HFFc6 (cell line): ENCODE results near the gene NEK6. TPM values are rescaled to one million over a fixed set of nuclear protein-coding genes. Genes with fewer than 3 reads are reported as not detected.

Experiments used
- DNase-seq: peaks from one replicate; pipeline ENCODE4 v3.0.0-alpha.2; 2018
- H3K27ac Mint-ChIP-seq: 2 replicates; pipeline ENCODE4 v1.8.0; 2020; ENCODE audit warnings: mild to moderate bottlenecking, mixed read lengths
- H3K27me3 Mint-ChIP-seq: 2 replicates; pipeline ENCODE4 v1.8.0; 2021; ENCODE audit warnings: mild to moderate bottlenecking, moderate library complexity, mixed read lengths; ENCODE audit not compliant: insufficient read depth
- H3K36me3 Mint-ChIP-seq: 2 replicates; pipeline ENCODE4 v1.8.0; 2021; ENCODE audit warnings: low read depth, mixed read lengths
- H3K4me1 Mint-ChIP-seq: 2 replicates; pipeline ENCODE4 v1.8.0; 2020; ENCODE audit warnings: low read depth, mixed read lengths
- H3K4me3 Mint-ChIP-seq: 2 replicates; pipeline ENCODE4 v1.8.0; 2020; ENCODE audit warnings: mild to moderate bottlenecking, moderate library complexity, mixed read lengths
- H3K9me3 Mint-ChIP-seq: 2 replicates; pipeline ENCODE4 v1.8.0; 2020; ENCODE audit warnings: mild to moderate bottlenecking, mixed read lengths
- CTCF ChIP-seq: fragments of 200-600 bp; sonication (generic); IDR thresholded peaks from 2 replicates; pipeline ENCODE4 v1.5.0; 2021; ENCODE audit warnings: antibody characterized with exemption, mild to moderate bottlenecking
- total RNA-seq, 6 experiments: library from RNA; stranded (reverse); fragmentation: NEBNext Ultra II Directional; extraction: Animal tissue kit (Norgen Biotek cat#: 25700); gene quantifications; 2 replicates in 1 of 6; 3 replicates in 5 of 6; pipeline ENCODE4 v1.2.3, GENCODE V29; 2021

NEK6 gene
- total RNA-seq, 6 experiments from 2014 or later: 66.5 to 81.1 (median 71.4) TPM

- Mint-ChIP-seq H3K4me3 (no peak overlapping the region), H3K27ac (peak overlapping the region; percentile 40; the same call in 1 of the 2 replicates), H3K4me1 (peaks cover 48% of the 10 kb centered on the region), H3K27me3 (no peaks in the 10 kb centered on the region), H3K9me3 (no peaks in the 10 kb centered on the region), H3K36me3 (peaks cover 15% of the 10 kb centered on the region)
- TF ChIP-seq CTCF: no peak
- DNase-seq: no peak
These were observed 105.8 kb downstream of the NEK6 start for GRCh38 chr9:124363326-124364096.

GRCh38 chr9:124364141-124364540, 106.4 kb downstream of the NEK6 start:
- Mint-ChIP-seq H3K4me3 (no peak overlapping the region), H3K27ac (0 out of 2 replicates have a peak overlapping the region, but pooled peaks have one; percentile 13), H3K9me3 (no peaks in the 10 kb centered on the region), H3K4me1 (peaks cover 55% of the 10 kb centered on the region), H3K36me3 (peaks cover 15% of the 10 kb centered on the region), H3K27me3 (no peaks in the 10 kb centered on the region)
- DNase-seq: no peak
- no peak for TF ChIP-seq CTCF

GRCh38 chr9:124365036-124365435, 107.3 kb downstream of the NEK6 start:
- no peak overlapping the region for H3K4me3 Mint-ChIP-seq
- H3K9me3 Mint-ChIP-seq: no peaks in the 10 kb centered on the region
- H3K36me3 Mint-ChIP-seq: peaks cover 15% of the 10 kb centered on the region
- no peak overlapping the region for H3K27ac Mint-ChIP-seq
- no peaks in the 10 kb centered on the region for H3K27me3 Mint-ChIP-seq
- H3K4me1 Mint-ChIP-seq: peaks cover 59% of the 10 kb centered on the region
- no peak for DNase-seq
- TF ChIP-seq CTCF: no peak

GRCh38 chr9:124366476-124367220, 108.9 kb downstream of the NEK6 start:
- Mint-ChIP-seq H3K27me3 (no peaks in the 10 kb centered on the region), H3K4me3 (no peak overlapping the region), H3K36me3 (peaks cover 15% of the 10 kb centered on the region), H3K27ac (peak overlapping the region; percentile 41), H3K4me1 (peaks cover 59% of the 10 kb centered on the region), H3K9me3 (no peaks in the 10 kb centered on the region)
- DNase-seq: no peak
- no peak for TF ChIP-seq CTCF

GRCh38 chr9:124368692-124369091, 110.9 kb downstream of the NEK6 start:
- H3K27ac Mint-ChIP-seq: no peak overlapping the region; the same call in 1 of the 2 replicates
- TF ChIP-seq CTCF: no peak
- no peaks in the 10 kb centered on the region for H3K9me3 Mint-ChIP-seq
- peaks cover 52% of the 10 kb centered on the region for H3K4me1 Mint-ChIP-seq
- no peaks in the 10 kb centered on the region for H3K27me3 Mint-ChIP-seq
- DNase-seq: no peak
- H3K36me3 Mint-ChIP-seq: peaks cover 11% of the 10 kb centered on the region
- no peak overlapping the region for H3K4me3 Mint-ChIP-seq
